ENCODE data around the gene NOP16. TPM values are rescaled to one million over a fixed set of nuclear protein-coding genes. Genes with fewer than 3 reads are reported as not detected.
A peak's percentile ranks its signal among the peaks of the same experiment; 100 is the strongest.

The NOP16 gene
- total RNA-seq, 1 donor from 2014 or later, result 19.1 TPM

DNA sequence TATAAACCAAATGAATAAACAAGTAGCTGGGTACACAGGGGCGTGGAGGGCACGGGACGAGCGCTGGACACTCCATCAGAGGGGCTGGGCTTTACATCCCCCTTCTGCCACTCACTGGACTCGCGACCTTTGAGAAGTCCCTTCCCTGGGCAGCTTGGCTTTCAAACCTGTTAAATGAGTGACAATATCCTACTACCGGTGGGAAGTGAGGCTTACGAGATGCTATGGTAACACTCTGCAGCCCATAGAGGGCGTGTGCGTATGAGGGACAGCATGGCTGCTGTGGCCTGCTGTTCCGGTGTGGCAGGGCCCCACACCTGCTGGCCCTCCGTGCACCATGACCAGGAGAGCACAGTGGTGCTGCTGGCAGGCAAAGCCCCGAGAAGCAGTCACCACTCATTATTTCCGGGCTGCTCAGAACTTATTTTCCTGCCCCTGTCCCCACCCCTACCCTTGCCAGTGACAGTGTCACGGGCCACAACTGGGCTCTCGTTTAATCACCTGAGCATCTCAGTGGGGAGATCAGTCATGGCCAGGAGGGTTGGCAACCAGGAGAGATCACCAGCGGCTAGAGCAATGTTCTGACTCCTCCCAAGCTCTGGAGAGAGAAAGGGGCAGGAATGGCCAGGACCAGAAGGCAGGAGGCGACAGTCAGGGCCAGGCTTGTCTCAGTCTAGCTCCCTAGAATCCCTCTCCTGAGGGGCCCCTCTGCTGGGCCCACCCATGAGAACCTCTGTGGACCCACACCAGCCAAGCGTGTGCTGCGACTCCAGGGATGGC lies 17.4 kb upstream of the NOP16 start:
- no peak for DNase-seq
- TF ChIP-seq, protein P1, sequence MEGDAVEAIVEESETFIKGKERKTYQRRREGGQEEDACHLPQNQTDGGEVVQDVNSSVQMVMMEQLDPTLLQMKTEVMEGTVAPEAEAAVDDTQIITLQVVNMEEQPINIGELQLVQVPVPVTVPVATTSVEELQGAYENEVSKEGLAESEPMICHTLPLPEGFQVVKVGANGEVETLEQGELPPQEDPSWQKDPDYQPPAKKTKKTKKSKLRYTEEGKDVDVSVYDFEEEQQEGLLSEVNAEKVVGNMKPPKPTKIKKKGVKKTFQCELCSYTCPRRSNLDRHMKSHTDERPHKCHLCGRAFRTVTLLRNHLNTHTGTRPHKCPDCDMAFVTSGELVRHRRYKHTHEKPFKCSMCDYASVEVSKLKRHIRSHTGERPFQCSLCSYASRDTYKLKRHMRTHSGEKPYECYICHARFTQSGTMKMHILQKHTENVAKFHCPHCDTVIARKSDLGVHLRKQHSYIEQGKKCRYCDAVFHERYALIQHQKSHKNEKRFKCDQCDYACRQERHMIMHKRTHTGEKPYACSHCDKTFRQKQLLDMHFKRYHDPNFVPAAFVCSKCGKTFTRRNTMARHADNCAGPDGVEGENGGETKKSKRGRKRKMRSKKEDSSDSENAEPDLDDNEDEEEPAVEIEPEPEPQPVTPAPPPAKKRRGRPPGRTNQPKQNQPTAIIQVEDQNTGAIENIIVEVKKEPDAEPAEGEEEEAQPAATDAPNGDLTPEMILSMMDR (IDR thresholded peaks at IDR 0.05; ENCODE audit: borderline replicate concordance), result no peak
- H3K36me3 ChIP-seq, result peaks cover 57% of the 10 kb centered on the region

GRCh38 chr5:176401281-176402205 lies 13.1 kb upstream of the NOP16 start:
- DNase-seq, result no peak
- Histone ChIP-seq H3K4me3 (no peak overlapping the region), H3K27me3 (ENCODE audit: low read depth) (no peaks in the 10 kb centered on the region), H3K4me1 (peaks cover 48% of the 10 kb centered on the region), H3K36me3 (peaks cover 55% of the 10 kb centered on the region), H3K27ac (replicated peaks) (peak overlapping the region; percentile 82), H3K9me3 (replicated peaks) (no peaks in the 10 kb centered on the region)
- TF ChIP-seq, protein P1 (IDR thresholded peaks at IDR 0.05; ENCODE audit: borderline replicate concordance), result no peak
- intact Hi-C loops (cut with micrococcal nuclease), result no loop called here

More for the DNA sequence above, 17.4 kb upstream of the NOP16 start:
- Histone ChIP-seq H3K9me3 (replicated peaks) (no peaks in the 10 kb centered on the region), H3K4me3 (no peak overlapping the region), H3K27me3 (ENCODE audit: low read depth) (no peaks in the 10 kb centered on the region), H3K4me1 (peaks cover 74% of the 10 kb centered on the region), H3K27ac (replicated peaks) (peak overlapping the region; percentile 79)
- intact Hi-C loops (cut with micrococcal nuclease), result no loop called here

DNA sequence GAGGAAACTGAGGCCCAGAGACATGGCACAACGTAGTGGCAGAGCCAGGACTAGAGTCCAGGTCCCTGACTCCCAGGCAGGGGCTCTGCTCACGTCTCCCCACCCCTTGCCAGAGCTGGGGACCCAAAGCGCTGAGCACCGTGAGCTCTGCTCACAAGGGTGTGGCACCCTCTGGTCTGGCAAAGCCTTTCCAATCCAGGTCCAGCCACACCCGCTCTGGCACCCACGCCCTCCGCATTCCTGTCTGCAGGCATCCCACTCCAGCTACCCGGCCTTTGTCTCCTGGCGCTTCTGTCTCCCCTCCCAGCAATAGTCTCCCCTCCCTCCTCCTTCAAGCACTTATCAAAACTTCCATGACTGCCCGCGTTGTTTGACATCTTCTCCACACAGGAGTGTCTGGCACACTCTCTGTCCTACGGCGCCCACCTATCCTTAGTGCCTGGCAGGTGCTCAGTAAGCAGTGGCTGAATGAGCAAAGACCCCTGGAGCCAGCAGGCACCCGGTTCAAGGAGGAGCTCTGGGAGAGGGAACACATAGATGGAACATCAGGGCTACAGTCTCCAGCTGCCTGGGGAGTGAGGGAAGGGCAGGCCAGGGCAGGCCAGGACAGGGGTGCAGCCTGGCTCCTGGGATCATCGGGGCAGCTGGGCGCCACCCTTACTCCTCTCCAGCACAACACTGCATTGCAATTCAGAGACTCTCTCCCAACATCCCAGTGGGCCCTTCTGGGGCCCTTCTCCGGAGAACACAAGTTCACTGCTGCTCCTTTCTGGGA lies 12.2 kb upstream of the NOP16 start:
- intact Hi-C loops (cut with micrococcal nuclease), result no loop called here
- no peak overlapping the region for H3K4me3 ChIP-seq
- H3K27me3 ChIP-seq (ENCODE audit: low read depth), result no peaks in the 10 kb centered on the region
- H3K4me1 ChIP-seq, result peaks cover 54% of the 10 kb centered on the region
- H3K36me3 ChIP-seq, result peaks cover 51% of the 10 kb centered on the region
- TF ChIP-seq, protein P1 (IDR thresholded peaks at IDR 0.05; ENCODE audit: borderline replicate concordance), result no peak
- peak overlapping the region; percentile 82 for H3K27ac ChIP-seq (replicated peaks)
- DNase-seq, result no peak
- no peaks in the 10 kb centered on the region for H3K9me3 ChIP-seq (replicated peaks)

- no peaks in the 10 kb centered on the region for H3K27me3 ChIP-seq (ENCODE audit: low read depth)
- no peaks in the 10 kb centered on the region for H3K9me3 ChIP-seq (replicated peaks)
- peaks cover 56% of the 10 kb centered on the region for H3K4me1 ChIP-seq
- TF ChIP-seq, protein P1 (IDR thresholded peaks at IDR 0.05; ENCODE audit: borderline replicate concordance), result no peak
- peaks cover 48% of the 10 kb centered on the region for H3K36me3 ChIP-seq
- DNase-seq, result no peak
- H3K27ac ChIP-seq (replicated peaks), result no peak overlapping the region
- H3K4me3 ChIP-seq, result no peak overlapping the region
- intact Hi-C loops (cut with micrococcal nuclease), result no loop called here
Observed at GRCh38 chr5:176397736-176398420, 9.5 kb upstream of the NOP16 start.

Measured in left ventricle myocardium inferior (tissue), 1 donor.